Heart right ventricle (tissue), 16 donors: Measurements from ENCODE around the gene ATP8B2. TPM values are rescaled to one million over a fixed set of nuclear protein-coding genes. Genes with fewer than 3 reads are reported as not detected.
A peak's percentile ranks its signal among the peaks of the same experiment; 100 is the strongest.

ENCODE experiments used
- ATAC-seq, 8 donors: fragments of 200-7000 bp; cut with Tn5 transposase; one replicate each; pipeline ENCODE4 v1.9.1; 2020; ENCODE audit warnings: mild to moderate bottlenecking in 8 of 8, moderate library complexity in 8 of 8, moderate number of reproducible peaks in 1 of 8
- DNase-seq, 2 donors: peaks; one replicate each; pipeline ENCODE4 v3.0.0-alpha.2; 2020
- H3K27ac ChIP-seq, 10 donors: fragments of 200-600 bp; sonication (generic) in 2 of 10; one replicate each; pipeline versions ENCODE4 v1.5.0 to v1.8.0; 2020 to 2022; ENCODE audit warnings: mild to moderate bottlenecking in 3 of 10
- H3K27me3 ChIP-seq, 7 donors: fragments of 200-600 bp; one replicate each; pipeline ENCODE4 v1.8.0; 2021 to 2022; ENCODE audit warnings: mild to moderate bottlenecking in 2 of 7
- H3K36me3 ChIP-seq, 9 donors: fragments of 200-600 bp; sonication (generic) in 1 of 9; one replicate each; pipeline versions ENCODE4 v1.5.0 to v1.8.0; 2020 to 2022; ENCODE audit warnings: mild to moderate bottlenecking in 2 of 9
- H3K4me1 ChIP-seq, 9 donors: fragments of 200-600 bp; sonication (generic) in 1 of 9; one replicate each; pipeline versions ENCODE4 v1.5.0 to v1.8.0; 2020 to 2022; ENCODE audit warnings: mild to moderate bottlenecking in 4 of 9
- H3K4me3 ChIP-seq, 10 donors: fragments of 200-600 bp; sonication (generic) in 2 of 10; one replicate each; pipeline versions ENCODE4 v1.5.0 to v1.8.0; 2020 to 2022; ENCODE audit warnings: mild to moderate bottlenecking in 7 of 10, moderate library complexity in 2 of 10
- H3K9me3 ChIP-seq, 11 donors: fragments of 200-600 bp in 10 of 11; sonication (generic) in 2 of 11; one replicate each; pipeline versions ENCODE4 v1.5.0 to v1.8.0; 2013 to 2022; ENCODE audit warnings: mild to moderate bottlenecking in 2 of 11, control low read depth in 1 of 11, moderate library complexity in 1 of 11
- WGBS, 2 donors: extraction: QIAGEN DNeasy Blood & Tissue Kit; methylation state at CpG; one replicate each; pipeline ENCODE4 v1.1.7; 2013; ENCODE audit warnings: inconsistent platforms in 1 of 2; 5-methylcytosine and 5-hydroxymethylcytosine counted together
- intact Hi-C, 10 donors: fragments of 100-400 bp; cut with DNase I; formaldehyde crosslinking; loops; one replicate each; pipeline versions ENCODE4 v1.11.1 to v1.14.2; 2022
- polyA plus RNA-seq, 2 donors: library from polyadenylated mRNA; stranded (reverse); fragments of 200-250 nt; gene quantifications; one replicate each; pipeline ENCODE4 v1.2.3, GENCODE V29; 2013
- total RNA-seq, 10 donors: library from RNA; stranded (reverse); fragmentation: NEBNext Ultra II Directional in 3 of 10; extraction: Animal tissue kit (Norgen Biotek cat#: 25700) in 3 of 10; gene quantifications; one replicate each; pipeline versions ENCODE4 v1.2.1 to v1.2.4, GENCODE V29; 2021 to 2023
- TF ChIP-seq, protein P1 (sequence below), 9 donors: fragments of 200-600 bp; sonication (generic) in 2 of 9; IDR thresholded peaks; one replicate each; pipeline versions ENCODE4 v1.5.0 to v1.8.0; 2021 to 2022; ENCODE audit warnings: antibody characterized with exemption in 9 of 9, mild to moderate bottlenecking in 5 of 9, moderate library complexity in 1 of 9
- donor health status: Arrhythmogenic right ventricular cardiomyopathy.
- donor health status: ischemic (EF 13 %, LVEDD 7.1; RV severe dilation, severe dysfunction).
- donor health status: healthy with polysubstance abuse.
- donor health status: DM: no; HTN: yes; CAD: no.
- donor health status: DM: no; HTN: no; CAD: no.
- donor health status: ischemic (EF 25% LVEDD 6.9; RV normal size, moderate dysfunction).
- donor health status: ischemic (EF 25% LVEDD 5.7; RV mildly dilated, moderate dysfunction).
- donor health status: healthy.
- donor health status: DM: yes; HTN: yes; CAD: no.
- donor health status: Ischemic cardiomyopathy.
- donor health status: ischemic (EF 35%, LVEDD 5.7; RV mildly dilated, moderate dysfunction).
- donor health status: nonischemic (EF 11% LVEDD 7.7; RV severe dilation, severe dysfunction).
- donor health status: DM: yes; HTN: yes; CAD: no.
- donor health status: PGD.
- donor health status: ischemic (EF 29% LVEDD 5.4; RV normal size, mild dysfunction).
- donor health status: nonischemic (EF 23%, LVEDD 6.1; RV moderate dilation, normal function).

Gene ATP8B2
- total and polyA plus RNA-seq, 12 donors: 8.0 to 17.3 (median 13.3) TPM

DNA sequence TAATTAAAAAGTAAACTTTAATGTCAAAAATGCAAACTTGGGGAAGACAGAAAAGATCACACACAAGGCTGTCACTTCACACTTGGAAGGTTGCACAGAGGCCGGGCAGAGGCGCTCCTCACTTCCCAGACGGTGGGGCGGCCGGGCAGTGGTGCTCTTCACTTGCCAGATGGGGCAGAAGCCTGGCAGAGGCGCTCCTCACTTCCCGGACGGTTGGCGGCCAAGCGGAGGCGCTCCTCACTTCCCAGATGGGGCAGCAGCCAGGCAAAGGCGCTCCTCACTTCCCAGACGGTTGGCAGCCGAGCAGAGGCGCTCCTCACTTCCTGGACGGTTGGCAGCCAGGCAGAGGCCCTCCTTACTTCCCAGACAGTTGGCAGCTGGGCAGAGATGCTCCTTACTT is 54.0 kb downstream of the ATP8B2 start:
- no peaks in the 10 kb centered on the region for H3K36me3 ChIP-seq
- DNase-seq: no peak
- H3K9me3 ChIP-seq: no peaks in the 10 kb centered on the region
- no peaks in the 10 kb centered on the region for H3K27me3 ChIP-seq
- 83 to 92% methylated on average over 16 of the region's 16 CpGs for whole genome bisulfite sequencing, 2 donors
- no peak overlapping the region for H3K27ac ChIP-seq
- ATAC-seq: no peak
- TF ChIP-seq, protein P1, sequence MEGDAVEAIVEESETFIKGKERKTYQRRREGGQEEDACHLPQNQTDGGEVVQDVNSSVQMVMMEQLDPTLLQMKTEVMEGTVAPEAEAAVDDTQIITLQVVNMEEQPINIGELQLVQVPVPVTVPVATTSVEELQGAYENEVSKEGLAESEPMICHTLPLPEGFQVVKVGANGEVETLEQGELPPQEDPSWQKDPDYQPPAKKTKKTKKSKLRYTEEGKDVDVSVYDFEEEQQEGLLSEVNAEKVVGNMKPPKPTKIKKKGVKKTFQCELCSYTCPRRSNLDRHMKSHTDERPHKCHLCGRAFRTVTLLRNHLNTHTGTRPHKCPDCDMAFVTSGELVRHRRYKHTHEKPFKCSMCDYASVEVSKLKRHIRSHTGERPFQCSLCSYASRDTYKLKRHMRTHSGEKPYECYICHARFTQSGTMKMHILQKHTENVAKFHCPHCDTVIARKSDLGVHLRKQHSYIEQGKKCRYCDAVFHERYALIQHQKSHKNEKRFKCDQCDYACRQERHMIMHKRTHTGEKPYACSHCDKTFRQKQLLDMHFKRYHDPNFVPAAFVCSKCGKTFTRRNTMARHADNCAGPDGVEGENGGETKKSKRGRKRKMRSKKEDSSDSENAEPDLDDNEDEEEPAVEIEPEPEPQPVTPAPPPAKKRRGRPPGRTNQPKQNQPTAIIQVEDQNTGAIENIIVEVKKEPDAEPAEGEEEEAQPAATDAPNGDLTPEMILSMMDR (IDR thresholded peaks at IDR 0.05): no peak
- H3K4me3 ChIP-seq: no peak overlapping the region
- intact Hi-C loops: no loop called here
- no peaks in the 10 kb centered on the region for H3K4me1 ChIP-seq

- ATAC-seq (no peak), DNase-seq (no peak)
- no peak overlapping the region for H3K4me3 ChIP-seq
- 70 to 81% methylated on average over 8 of the region's 8 CpGs for WGBS, 2 donors
- H3K27me3 ChIP-seq: no peaks in the 10 kb centered on the region
- TF ChIP-seq, protein P1 (IDR thresholded peaks at IDR 0.05): no peak
- H3K4me1 ChIP-seq: peaks cover 0 to 27% (median 0%) of the 10 kb centered on the region in 9 donors
- H3K36me3 ChIP-seq: no peaks in the 10 kb centered on the region
- intact Hi-C loops: no loop called here
- no peaks in the 10 kb centered on the region for H3K9me3 ChIP-seq
- H3K27ac ChIP-seq: peak overlapping the region in 1 of 10 donors; percentile 71
Measured at GRCh38 chr1:154384650-154385489, 59.5 kb downstream of the ATP8B2 start.

GRCh38 chr1:154386643-154387352 is 61.5 kb downstream of the ATP8B2 start:
- TF ChIP-seq, protein P1 (IDR thresholded peaks at IDR 0.05): no peak
- Histone ChIP-seq H3K4me1 (peaks cover 0 to 27% (median 0%) of the 10 kb centered on the region in 9 donors), H3K27me3 (no peaks in the 10 kb centered on the region), H3K36me3 (no peaks in the 10 kb centered on the region), H3K27ac (peak overlapping the region in 1 of 10 donors; percentile 71), H3K4me3 (no peak overlapping the region), H3K9me3 (no peaks in the 10 kb centered on the region)
- intact Hi-C loops: no loop called here
- 76 to 79% methylated on average over 11 of the region's 11 CpGs for WGBS, 2 donors
- DNase-seq: no peak
- peak in 5 of 8 donors; percentile 31 to 53 (median 38) for ATAC-seq

- DNase-seq (no peak), ATAC-seq (no peak)
- 81 to 82% methylated on average over 9 of the region's 9 CpGs for WGBS, 2 donors
- Histone ChIP-seq H3K4me3 (no peak overlapping the region), H3K27ac (no peak overlapping the region), H3K27me3 (no peaks in the 10 kb centered on the region), H3K36me3 (no peaks in the 10 kb centered on the region), H3K9me3 (peaks cover 0 to 9% (median 0%) of the 10 kb centered on the region in 11 donors), H3K4me1 (peaks cover 0 to 11% (median 0%) of the 10 kb centered on the region in 9 donors)
- intact Hi-C loops: no loop called here
- TF ChIP-seq, protein P1 (IDR thresholded peaks at IDR 0.05): no peak
Measured at GRCh38 chr1:154391086-154391770, 65.9 kb downstream of the ATP8B2 start.
